Left forelimb (tissue), 1 donor: ENCODE results near the gene SERPINI1.

Experiments
- DNase-seq: peaks from one replicate; pipeline ENCODE4 v3.0.0-alpha.2; 2018; ENCODE audit warnings: low spot score

Gene SERPINI1, protein sequence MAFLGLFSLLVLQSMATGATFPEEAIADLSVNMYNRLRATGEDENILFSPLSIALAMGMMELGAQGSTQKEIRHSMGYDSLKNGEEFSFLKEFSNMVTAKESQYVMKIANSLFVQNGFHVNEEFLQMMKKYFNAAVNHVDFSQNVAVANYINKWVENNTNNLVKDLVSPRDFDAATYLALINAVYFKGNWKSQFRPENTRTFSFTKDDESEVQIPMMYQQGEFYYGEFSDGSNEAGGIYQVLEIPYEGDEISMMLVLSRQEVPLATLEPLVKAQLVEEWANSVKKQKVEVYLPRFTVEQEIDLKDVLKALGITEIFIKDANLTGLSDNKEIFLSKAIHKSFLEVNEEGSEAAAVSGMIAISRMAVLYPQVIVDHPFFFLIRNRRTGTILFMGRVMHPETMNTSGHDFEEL

GRCh38 chr3:167735233-167736138, at the start of gene SERPINI1:
SERPINI1 (plus strand) TSS chr3:167735721; CDS start chr3:167789129, 53,408 bp downstream.
- peak; percentile 85 for DNase-seq

DNA sequence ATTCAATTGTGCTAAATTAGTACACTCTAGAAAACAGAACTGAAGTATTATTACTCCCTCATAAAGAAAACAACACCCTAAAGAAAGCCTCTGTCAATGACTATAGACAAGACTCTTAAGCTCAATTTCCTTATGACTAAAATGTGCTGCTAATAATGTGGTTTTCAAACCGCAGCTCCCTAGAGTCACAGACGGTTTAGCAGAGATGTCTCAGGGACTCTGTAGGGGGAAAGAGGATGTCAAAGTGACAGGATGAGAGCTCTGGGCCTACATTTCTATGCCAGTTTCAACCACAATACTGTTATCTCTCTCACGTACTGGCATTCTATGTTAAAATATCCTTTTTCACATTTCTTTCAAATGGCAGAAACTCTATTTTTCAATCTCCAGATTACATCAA, 44.2 kb upstream of the SERPINI1 start:
- no peak for DNase-seq

GRCh38 chr3:167694121-167694520, 41.4 kb upstream of the SERPINI1 start:
- DNase-seq: no peak

- DNase-seq: no peak
These were observed 35.5 kb upstream of the SERPINI1 start for GRCh38 chr3:167700046-167700445.

DNA sequence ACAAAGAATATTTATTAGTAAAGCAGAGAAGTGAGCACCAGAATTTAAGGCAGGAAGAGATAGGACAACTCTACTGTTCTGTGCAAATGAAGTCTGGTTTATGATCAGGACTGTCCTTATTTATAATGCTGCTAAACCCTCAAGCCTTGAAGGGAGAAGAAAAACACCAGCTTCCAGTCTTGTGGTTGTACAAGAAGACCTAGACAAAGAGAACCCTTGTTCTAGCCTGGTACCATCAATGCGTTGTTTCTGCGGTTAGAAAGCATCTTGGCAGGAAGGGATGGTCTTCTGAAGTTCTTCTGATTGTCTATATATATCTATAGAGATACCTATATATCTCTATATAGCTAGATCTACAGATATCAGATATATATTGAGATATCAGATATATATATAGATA, 34.6 kb upstream of the SERPINI1 start:
- DNase-seq: no peak

DNA sequence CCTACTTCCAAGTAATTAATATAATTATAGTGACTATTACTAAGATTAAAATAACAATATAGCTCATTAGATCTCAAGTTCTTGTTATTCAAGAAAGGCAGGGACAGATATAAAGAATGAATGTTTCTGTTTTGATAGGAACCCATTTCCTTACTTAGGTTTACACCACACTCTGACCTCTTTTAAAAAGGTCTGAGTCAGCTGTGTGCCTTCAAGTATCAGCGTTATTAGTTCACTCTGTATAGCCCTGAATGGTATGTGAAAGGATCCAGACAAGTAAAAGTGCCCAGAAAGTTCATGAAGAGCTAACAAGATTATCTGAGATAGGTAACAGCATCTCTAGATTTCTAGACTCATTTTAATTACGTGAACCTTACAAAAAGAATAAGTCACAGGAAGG, 29.7 kb upstream of the SERPINI1 start:
- DNase-seq: no peak

DNA sequence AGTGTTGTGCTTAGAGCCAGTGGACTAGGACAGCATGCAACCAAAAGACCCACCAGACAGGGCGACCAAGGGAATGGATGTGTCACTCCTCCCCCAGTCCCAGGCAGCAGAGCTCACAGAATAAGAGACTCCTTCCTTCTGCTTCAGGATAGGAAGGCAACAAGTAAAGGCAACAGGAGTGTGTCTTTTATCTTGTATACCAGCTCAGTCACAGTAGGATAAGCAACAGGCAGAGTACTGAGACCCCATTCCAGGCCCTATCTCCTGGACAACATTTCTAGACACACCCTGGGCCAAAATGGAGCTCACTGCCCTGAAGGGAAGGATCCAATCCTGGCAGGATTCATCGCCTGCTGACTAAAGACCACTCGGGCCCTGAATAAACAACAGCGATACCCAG, 25.8 kb upstream of the SERPINI1 start:
- no peak for DNase-seq

DNA sequence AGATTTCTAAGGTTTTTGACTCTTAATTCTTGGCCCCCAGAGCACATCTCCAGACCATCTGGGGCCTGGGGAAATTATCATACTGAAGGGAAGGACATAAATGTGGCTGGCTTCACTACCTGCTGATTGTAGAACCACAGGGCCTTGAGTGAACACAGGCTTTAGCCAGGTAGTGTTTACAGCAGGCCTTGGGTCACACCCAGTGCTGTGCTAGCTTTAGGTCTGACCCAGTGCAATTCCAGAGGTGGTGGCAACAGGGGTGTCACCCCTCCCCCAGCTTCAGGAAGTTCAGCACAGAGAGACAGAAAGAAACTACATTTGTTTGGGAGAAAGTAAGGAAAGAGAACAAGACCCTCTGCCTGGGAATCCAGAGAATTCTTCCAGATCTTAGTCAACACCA, 25.0 kb upstream of the SERPINI1 start:
- no peak for DNase-seq

- no peak for DNase-seq
These were observed 24.1 kb upstream of the SERPINI1 start for GRCh38 chr3:167711439-167711838.

DNA sequence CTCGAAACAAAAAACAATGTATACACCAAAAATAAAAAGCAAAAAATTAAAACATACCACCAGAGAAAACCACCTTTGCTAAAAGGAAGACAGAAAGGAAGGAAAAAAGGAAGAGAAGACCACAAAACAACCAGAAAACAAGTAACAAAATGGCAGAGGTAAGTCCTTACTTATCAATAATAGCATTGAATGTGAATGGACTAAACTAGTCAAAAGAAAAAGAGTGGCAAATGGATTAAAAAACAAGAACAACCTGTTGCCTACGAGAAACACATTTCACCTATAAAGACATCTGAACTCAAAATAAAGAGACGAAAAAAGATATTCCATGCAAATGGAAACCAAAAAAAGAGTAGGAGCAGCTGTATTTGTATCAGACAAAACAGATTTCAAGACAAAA, 23.1 kb upstream of the SERPINI1 start:
- no peak for DNase-seq

GRCh38 chr3:167714871-167715270, 20.6 kb upstream of the SERPINI1 start:
- no peak for DNase-seq

- no peak for DNase-seq
These were observed 18.6 kb upstream of the SERPINI1 start for GRCh38 chr3:167716920-167717319.

DNA sequence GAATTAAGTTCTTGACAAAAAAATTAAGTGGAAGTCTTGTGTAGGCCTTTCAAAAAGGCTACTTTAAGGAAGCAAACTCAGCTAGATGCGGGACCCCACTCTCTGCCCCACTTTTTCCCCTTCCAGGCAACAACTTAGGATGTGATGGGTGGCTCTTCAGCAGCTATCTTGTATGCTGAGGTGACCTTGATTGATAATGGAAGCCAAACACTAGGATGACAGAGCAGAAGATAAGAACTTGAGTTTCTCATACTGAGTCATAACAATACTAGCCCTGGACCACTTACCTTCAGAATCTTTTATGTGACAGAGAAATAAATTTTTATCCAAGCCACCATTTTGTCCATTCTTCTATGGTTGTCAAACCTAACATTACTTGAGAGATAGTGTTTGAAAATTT, 16.9 kb upstream of the SERPINI1 start:
- no peak for DNase-seq

GRCh38 chr3:167723025-167723512, 12.5 kb upstream of the SERPINI1 start:
- no peak for DNase-seq

DNA sequence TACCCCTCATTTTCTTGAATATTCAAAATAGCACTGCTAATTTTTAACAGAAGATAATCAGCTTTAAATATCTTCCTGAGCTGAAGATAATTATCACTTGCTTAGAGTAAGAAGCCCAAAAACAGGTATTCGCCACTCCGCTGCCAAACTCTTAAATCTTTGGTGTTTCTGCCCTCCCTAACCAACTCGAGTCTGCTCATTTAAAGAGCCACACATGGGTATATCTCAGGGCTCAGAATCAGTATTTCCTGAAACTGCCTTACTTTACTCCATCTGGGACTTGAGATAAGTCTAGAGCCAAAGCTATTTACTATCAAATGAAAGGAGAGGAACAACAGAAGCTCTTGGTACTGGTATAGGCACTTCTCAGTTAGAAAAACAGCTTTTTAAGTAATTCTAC, 11.6 kb upstream of the SERPINI1 start:
- DNase-seq: no peak

DNA sequence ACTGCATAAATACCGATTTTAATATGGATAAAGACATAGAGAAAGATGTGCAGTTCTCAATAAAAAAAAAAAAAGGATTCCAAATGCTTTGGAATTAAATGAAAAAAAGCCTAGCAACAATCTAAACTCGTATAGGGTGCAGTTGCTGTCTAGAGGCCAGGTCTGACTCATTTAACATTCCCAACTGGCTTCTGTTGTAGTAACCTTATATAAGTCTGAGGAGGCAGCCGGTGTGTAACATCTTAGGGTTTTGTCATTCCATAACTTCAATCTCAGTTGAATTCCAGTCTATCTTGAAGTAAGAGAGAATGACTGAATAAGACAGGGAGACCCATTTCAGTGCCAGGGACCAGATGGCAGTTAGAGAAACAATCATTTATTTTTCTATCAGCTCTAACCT, 7.3 kb upstream of the SERPINI1 start:
- no peak for DNase-seq

GRCh38 chr3:167728632-167729323, 6.7 kb upstream of the SERPINI1 start:
- no peak for DNase-seq

DNA sequence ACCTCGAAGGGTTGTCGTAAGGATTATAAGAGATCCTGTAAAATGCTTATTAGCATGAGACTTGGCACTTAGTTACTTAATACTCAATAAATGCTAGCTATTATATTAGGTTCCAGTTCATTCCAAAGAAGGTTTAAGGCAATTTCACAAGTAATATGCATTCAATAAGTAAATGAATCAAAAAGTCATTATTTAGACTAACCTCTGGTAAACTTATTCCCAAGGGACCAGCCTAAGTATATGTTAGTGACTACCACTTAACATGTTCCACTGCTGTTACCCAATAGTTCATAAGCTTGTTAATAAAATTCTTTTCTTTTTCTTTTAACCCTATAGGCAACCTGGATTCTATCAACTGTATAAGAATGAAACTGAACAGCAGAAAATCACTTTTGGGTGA, 5.9 kb upstream of the SERPINI1 start:
- DNase-seq: no peak

GRCh38 chr3:167731393-167731792, 4.1 kb upstream of the SERPINI1 start:
- DNase-seq: no peak

- no peak for DNase-seq
These were observed 3.0 kb upstream of the SERPINI1 start for GRCh38 chr3:167732313-167733065.

- DNase-seq: no peak
These were observed 1.5 kb upstream of the SERPINI1 start for GRCh38 chr3:167733961-167734497.
